A549 treated with Mapracorat at 1 μM for 4 hours (cell line): ENCODE measurements around the gene RNU1-2. TPM values are rescaled to one million over a fixed set of nuclear protein-coding genes. Genes with fewer than 3 reads are reported as not detected.

ENCODE experiments used
- total RNA-seq: library from RNA; stranded (reverse); fragments of 200-300 nt; extraction: Qiagen RNA extraction; gene quantifications from 5 replicates; pipeline ENCODE4 v1.2.3, GENCODE V29; 2022

The RNU1-2 gene
- total RNA-seq: not detected in 5 replicates

GRCh38 chr1:16895598-16896315, at the start of gene RNU1-2:
Gene RNU1-2, plus strand, starts transcription at chr1:16895980.

GRCh38 chr1:16921391-16922185, 25.8 kb downstream of the RNU1-2 start, which contains the start of gene CROCC:
Gene CROCC, plus strand, starts transcription at chr1:16921931. Its CDS starts 88 bp downstream, at chr1:16922019.

Other genes with a start within 250 kb of the RNU1-2 start
- not detected in 5 replicates for gene RNU1-3, start 229.0 kb upstream of the RNU1-2 start, total RNA-seq
- gene RNU1-4, start 155.5 kb upstream of the RNU1-2 start, total RNA-seq: not detected in 5 replicates
- 5.9 to 10.1 TPM (median 8.2 TPM) in 5 replicates for gene CROCC, start 26.0 kb downstream of the RNU1-2 start, total RNA-seq
- gene MFAP2, start 84.6 kb downstream of the RNU1-2 start, total RNA-seq: 0.34 to 1.00 TPM (median 0.88 TPM) in 5 replicates
- gene ATP13A2, start 115.9 kb downstream of the RNU1-2 start, total RNA-seq: 22.7 to 31.8 TPM (median 27.1 TPM) in 5 replicates
- 102 to 109 TPM (median 106 TPM) in 5 replicates for gene SDHB, start 158.1 kb downstream of the RNU1-2 start, total RNA-seq
- gene PADI2, start 223.5 kb downstream of the RNU1-2 start, total RNA-seq: 0.86 to 1.1 TPM (median 1.0 TPM) in 5 replicates